OCI-M2 (cell line): ENCODE data around the gene TMEM184A.

ENCODE experiments used
- DNase-seq: peaks from one replicate; lab custom pipeline; 2025; ENCODE audit not compliant: unreplicated experiment; lab: John Stamatoyannopoulos, UW

TMEM184A gene

GRCh38 chr7:1540776-1541271 lies 15.2 kb downstream of the TMEM184A start:
- DNase-seq, result no peak

GRCh38 chr7:1539882-1540775 lies 15.9 kb downstream of the TMEM184A start:
- DNase-seq, result no peak

GRCh38 chr7:1539181-1539881 lies 16.7 kb downstream of the TMEM184A start:
- no peak for DNase-seq

GRCh38 chr7:1538544-1539180 lies 17.3 kb downstream of the TMEM184A start:
- no peak for DNase-seq

GRCh38 chr7:1537535-1538412 lies 18.2 kb downstream of the TMEM184A start:
- DNase-seq, result no peak

GRCh38 chr7:1536743-1537534 lies 19.1 kb downstream of the TMEM184A start:
- no peak for DNase-seq

GRCh38 chr7:1536455-1536742 lies 19.6 kb downstream of the TMEM184A start:
- no peak for DNase-seq

GRCh38 chr7:1535701-1536454 lies 20.1 kb downstream of the TMEM184A start:
- no peak for DNase-seq

- DNase-seq, result no peak
Measured at GRCh38 chr7:1535100-1535458, 20.9 kb downstream of the TMEM184A start.

- no peak for DNase-seq
Measured at GRCh38 chr7:1534330-1535099, 21.5 kb downstream of the TMEM184A start.

- no peak for DNase-seq
Measured at GRCh38 chr7:1533547-1534329, 22.3 kb downstream of the TMEM184A start.

GRCh38 chr7:1533255-1533546 lies 22.8 kb downstream of the TMEM184A start:
- no peak for DNase-seq

- no peak for DNase-seq
Measured at GRCh38 chr7:1532456-1533254, 23.4 kb downstream of the TMEM184A start.

- DNase-seq, result no peak
Measured at GRCh38 chr7:1531979-1532455, 24.0 kb downstream of the TMEM184A start.

- DNase-seq, result no peak
Measured at GRCh38 chr7:1531263-1531978, 24.6 kb downstream of the TMEM184A start.

- DNase-seq, result no peak
Measured at GRCh38 chr7:1530946-1531262, 25.1 kb downstream of the TMEM184A start.
